HCT116 (cell line): ENCODE data around the gene MRPS5. TPM values are rescaled to one million over a fixed set of nuclear protein-coding genes. Genes with fewer than 3 reads are reported as not detected.

Experiments used
- SIN3A ChIP-seq: IDR thresholded peaks from 2 replicates; pipeline ENCODE4 v1.6.1; 2012; ENCODE audit warnings: low read depth
- SP1 ChIP-seq: IDR thresholded peaks from 2 replicates; pipeline ENCODE4 v1.6.1; 2012; ENCODE audit warnings: low read depth
- ZFX ChIP-seq: fragments of 450-650 bp; IDR thresholded peaks from 2 replicates; pipeline ENCODE4 v1.6.1; 2017
- ZNF274 ChIP-seq: fragments of 200-500 bp; sonication (Bioruptor generic); IDR thresholded peaks from 2 replicates; pipeline ENCODE4 v1.6.1; 2014; ENCODE audit warnings: mild to moderate bottlenecking, low read depth, low read length, inconsistent platforms
- total RNA-seq: library from RNA; stranded (reverse); gene quantifications from one replicate; pipeline ENCODE4 v1.2.1, GENCODE V29; 2021; ENCODE audit not compliant: unreplicated experiment
- TF ChIP-seq, protein P1 (sequence below): IDR thresholded peaks from 2 replicates; pipeline ENCODE4 v1.6.1; 2011; ENCODE audit warnings: mild to moderate bottlenecking, low read length, moderate library complexity; ENCODE audit not compliant: insufficient replicate concordance; ENCODE audit errors: extremely low read depth
- TF ChIP-seq, protein P2 (sequence below): IDR thresholded peaks from 2 replicates; pipeline ENCODE4 v1.6.1; 2012

The MRPS5 gene
- total RNA-seq, 1 experiment from 2014 or later, result 70.6 TPM

DNA sequence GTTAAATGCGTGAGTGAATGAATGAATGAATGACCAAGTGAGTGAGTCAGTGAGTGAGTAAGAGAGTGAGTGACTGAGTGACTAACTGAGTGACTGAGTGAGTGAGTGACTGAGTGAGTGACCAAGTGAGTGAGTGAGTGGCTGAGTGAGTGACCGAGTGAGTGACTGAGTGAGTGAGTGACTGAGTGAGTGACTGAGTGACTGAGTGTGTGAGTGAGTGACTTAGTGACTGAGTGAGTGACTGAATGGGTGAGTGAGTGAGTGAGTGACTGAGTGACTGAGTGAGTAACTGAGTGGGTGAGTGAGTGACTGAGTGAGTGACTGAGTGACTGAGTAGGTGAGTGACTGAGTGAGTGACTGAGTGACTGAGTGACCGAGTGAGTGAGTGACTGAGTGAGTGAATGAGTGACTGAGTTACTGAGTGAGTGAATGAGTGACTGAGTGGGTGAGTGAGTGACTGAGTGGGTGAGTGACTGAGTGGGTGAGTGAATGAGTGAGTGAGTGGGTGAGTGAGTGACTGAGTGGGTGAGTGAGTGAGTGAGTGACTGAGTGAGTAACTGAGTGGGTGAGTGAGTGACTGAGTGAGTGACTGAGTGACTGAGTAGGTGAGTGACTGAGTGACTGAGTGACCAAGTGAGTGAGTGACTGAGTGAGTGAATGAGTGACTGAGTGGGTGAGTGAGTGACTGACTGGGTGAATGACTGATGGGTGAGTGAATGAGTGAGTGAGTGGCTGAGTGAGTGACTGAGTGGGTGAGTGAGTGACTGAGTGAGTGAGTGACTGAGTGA lies 84.8 kb downstream of the MRPS5 start (continued):
- TF ChIP-seq ZFX (no peak), ZNF274 (no peak), SP1 (no peak), SIN3A (no peak)
- TF ChIP-seq, protein P1, sequence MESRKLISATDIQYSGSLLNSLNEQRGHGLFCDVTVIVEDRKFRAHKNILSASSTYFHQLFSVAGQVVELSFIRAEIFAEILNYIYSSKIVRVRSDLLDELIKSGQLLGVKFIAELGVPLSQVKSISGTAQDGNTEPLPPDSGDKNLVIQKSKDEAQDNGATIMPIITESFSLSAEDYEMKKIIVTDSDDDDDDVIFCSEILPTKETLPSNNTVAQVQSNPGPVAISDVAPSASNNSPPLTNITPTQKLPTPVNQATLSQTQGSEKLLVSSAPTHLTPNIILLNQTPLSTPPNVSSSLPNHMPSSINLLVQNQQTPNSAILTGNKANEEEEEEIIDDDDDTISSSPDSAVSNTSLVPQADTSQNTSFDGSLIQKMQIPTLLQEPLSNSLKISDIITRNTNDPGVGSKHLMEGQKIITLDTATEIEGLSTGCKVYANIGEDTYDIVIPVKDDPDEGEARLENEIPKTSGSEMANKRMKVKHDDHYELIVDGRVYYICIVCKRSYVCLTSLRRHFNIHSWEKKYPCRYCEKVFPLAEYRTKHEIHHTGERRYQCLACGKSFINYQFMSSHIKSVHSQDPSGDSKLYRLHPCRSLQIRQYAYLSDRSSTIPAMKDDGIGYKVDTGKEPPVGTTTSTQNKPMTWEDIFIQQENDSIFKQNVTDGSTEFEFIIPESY, result no peak
- TF ChIP-seq, protein P2, sequence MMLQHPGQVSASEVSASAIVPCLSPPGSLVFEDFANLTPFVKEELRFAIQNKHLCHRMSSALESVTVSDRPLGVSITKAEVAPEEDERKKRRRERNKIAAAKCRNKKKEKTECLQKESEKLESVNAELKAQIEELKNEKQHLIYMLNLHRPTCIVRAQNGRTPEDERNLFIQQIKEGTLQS, result no peak
- TF ChIP-seq, all 23 proteins: peak for 0

Other genes starting within 250 kb of the MRPS5 start
- gene MAL, start 96.1 kb downstream of the MRPS5 start, total RNA-seq, result not detected
- gene ZNF514, start 38.0 kb upstream of the MRPS5 start, total RNA-seq, result 8.5 TPM
- gene ZNF2, start 44.0 kb upstream of the MRPS5 start, total RNA-seq, result 3.4 TPM
- 0.27 TPM for gene ZNF892, start 85.7 kb upstream of the MRPS5 start, total RNA-seq
- gene PROM2, start 152.6 kb upstream of the MRPS5 start, total RNA-seq, result 11.9 TPM
- 3.1 TPM for gene KCNIP3, start 175.5 kb upstream of the MRPS5 start, total RNA-seq